HCT116 (cell line): ENCODE measurements around the gene KYAT1. TPM values are rescaled to one million over a fixed set of nuclear protein-coding genes. Genes with fewer than 3 reads are reported as not detected.
"Not testable (repeated sequence)": the region's sequence is repeated elsewhere in the genome, so short reads cannot be mapped to it uniquely, and the experiment has no call there.

Source experiments
- ATAC-seq: fragments of 200-7000 bp; cut with Tn5 transposase; 2 replicates; pipeline ENCODE4 v1.9.1; 2020; ENCODE audit warnings: mild to moderate bottlenecking, moderate library complexity
- BruUV-seq: library from RNA; stranded (reverse); fragments of 400-500 nt; replicated peaks from 2 replicates; lab custom pipeline; 2021; lab: Mats Ljungman, UMichigan
- CTCF ChIA-PET: fragments of 300-600 bp; sonication (Branson Sonifier 250); formaldehyde crosslinking; loops from one replicate; lab custom pipeline; 2021; ENCODE audit warnings: antibody characterized with exemption; lab: Charles Lee
- POLR2A ChIA-PET: fragments of 300-600, 350-600 bp; sonication (Branson Sonifier 250); formaldehyde crosslinking; loops from one replicate; lab custom pipeline; 2021; ENCODE audit warnings: antibody characterized with exemption; lab: Charles Lee
- RAD21 ChIA-PET, 2 experiments: fragments of 300-600 bp; sonication (Branson Sonifier 250); formaldehyde crosslinking; loops; one replicate each; lab custom pipeline; 2023; ENCODE audit warnings: low total read pairs in 2 of 2; ENCODE audit not compliant: uncharacterized antibody in 2 of 2, unreplicated experiment in 2 of 2, low non-redundant PET in 1 of 2; lab: Charles Lee
- DNase-seq: peaks from one replicate; pipeline ENCODE4 v3.0.0-alpha.2; 2010; ENCODE audit warnings: low read depth, low spot score
- H2AFZ ChIP-seq: fragments of 200-600 bp; shearing (Covaris generic), sonication (generic); 2 replicates; pipeline ENCODE4 v1.6.1; 2017; ENCODE audit warnings: low read depth, mixed run types, mixed read lengths, antibody characterized with exemption, low read length; ENCODE audit not compliant: poor library complexity, severe bottlenecking
- H3K27ac ChIP-seq: 2 replicates; pipeline ENCODE4 v1.5.1; 2012; ENCODE audit warnings: low read depth, low read length
- H3K27me3 ChIP-seq: fragments of 200-600 bp; sonication (generic); 2 replicates; pipeline ENCODE4 v1.6.1; 2016; ENCODE audit warnings: mixed run types, low read length, mixed read lengths; ENCODE audit not compliant: insufficient read depth
- H3K36me3 ChIP-seq, 2 experiments: fragments of 200-500 bp in 1 of 2; fragments of 200-600 bp in 1 of 2; sonication (Bioruptor generic) in 1 of 2; sonication (generic) in 1 of 2; 2 replicates each; pipeline versions ENCODE4 v1.5.1 to v1.6.1; 2014 to 2016; ENCODE audit warnings: low read length in 2 of 2, inconsistent platforms in 1 of 2, mixed read lengths in 1 of 2, mixed run types in 1 of 2; ENCODE audit not compliant: insufficient read depth in 2 of 2, control insufficient read depth in 1 of 2
- H3K4me1 ChIP-seq, 2 experiments: fragments of 200-600 bp in 1 of 2; sonication (generic) in 1 of 2; 2 replicates each; pipeline versions ENCODE4 v1.5.1 to v1.6.1; 2012 to 2017; ENCODE audit warnings: low read length in 2 of 2, inconsistent platforms in 1 of 2, mild to moderate bottlenecking in 1 of 2, mixed read lengths in 1 of 2, mixed run types in 1 of 2, moderate library complexity in 1 of 2; ENCODE audit not compliant: insufficient read depth in 2 of 2, control insufficient read depth in 1 of 2
- H3K4me2 ChIP-seq: fragments of 200-600 bp; sonication (generic); 2 replicates; pipeline ENCODE4 v1.6.1; 2017; ENCODE audit warnings: mixed run types, low read length, mixed read lengths
- H3K4me3 ChIP-seq, 2 experiments: fragments of 200-600 bp in 1 of 2; sonication (generic) in 1 of 2; replicated peaks in 1 of 2; 2 replicates each; pipeline ENCODE4 v1.5.1; 2011 to 2016; ENCODE audit warnings: low read length in 2 of 2, control low read depth in 1 of 2, low read depth in 1 of 2, mild to moderate bottlenecking in 1 of 2, mixed read lengths in 1 of 2, mixed run types in 1 of 2
- H3K79me2 ChIP-seq: fragments of 200-600 bp; sonication (generic); 2 replicates; pipeline ENCODE4 v1.6.1; 2017; ENCODE audit warnings: mild to moderate bottlenecking, mixed run types, low read length, moderate library complexity, mixed read lengths; ENCODE audit not compliant: insufficient read depth
- H3K9ac ChIP-seq: fragments of 200-600 bp; sonication (generic); 2 replicates; pipeline ENCODE4 v1.6.1; 2016; ENCODE audit warnings: low read length, mixed read lengths
- H3K9me2 ChIP-seq: fragments of 200-600 bp; sonication (generic), shearing (Covaris generic); 2 replicates; pipeline ENCODE4 v1.6.1; 2017; ENCODE audit warnings: mixed run types, mild to moderate bottlenecking, moderate library complexity; ENCODE audit not compliant: insufficient read depth
- H3K9me3 ChIP-seq, 2 experiments: fragments of 200-500 bp in 1 of 2; fragments of 200-600 bp in 1 of 2; sonication (Bioruptor generic) in 1 of 2; sonication (generic) in 1 of 2; 2 replicates each; pipeline ENCODE4 v1.6.1; 2014 to 2017; ENCODE audit warnings: low read length in 2 of 2, mixed read lengths in 2 of 2, inconsistent platforms in 1 of 2, low read depth in 1 of 2, mild to moderate bottlenecking in 1 of 2, mixed run types in 1 of 2, moderate library complexity in 1 of 2; ENCODE audit not compliant: control insufficient read depth in 1 of 2, insufficient read depth in 1 of 2
- H4K20me1 ChIP-seq: fragments of 200-600 bp; sonication (generic), shearing (Covaris generic); 2 replicates; pipeline ENCODE4 v1.6.1; 2017; ENCODE audit warnings: mixed run types, mild to moderate bottlenecking, moderate library complexity; ENCODE audit not compliant: insufficient read depth
- ATF3 ChIP-seq: IDR thresholded peaks from 2 replicates; pipeline ENCODE4 v1.6.1; 2012
- CBX3 ChIP-seq: IDR thresholded peaks from 2 replicates; pipeline ENCODE4 v1.6.1; 2012; ENCODE audit warnings: low read depth
- CTCF ChIP-seq, 3 experiments: fragments of 200-600 bp in 1 of 3; sonication (generic) in 1 of 3; IDR thresholded peaks in 2 of 3; conservative IDR thresholded peaks in 1 of 3; 2 replicates each; pipeline ENCODE4 v1.5.1; 2012 to 2017; ENCODE audit warnings: low read depth in 2 of 3, low read length in 2 of 3, antibody characterized with exemption in 1 of 3, borderline replicate concordance in 1 of 3, control low read depth in 1 of 3, mild to moderate bottlenecking in 1 of 3, mixed read lengths in 1 of 3, mixed run types in 1 of 3, moderate library complexity in 1 of 3; ENCODE audit not compliant: insufficient read depth in 1 of 3
- POLR2AphosphoS5 ChIP-seq: IDR thresholded peaks from 2 replicates; pipeline ENCODE4 v1.6.1; 2011; ENCODE audit warnings: mild to moderate bottlenecking, low read depth, low read length, moderate library complexity
- RAD21 ChIP-seq: IDR thresholded peaks from 2 replicates; pipeline ENCODE4 v1.6.1; 2012; ENCODE audit warnings: low read depth, mild to moderate bottlenecking
- YY1 ChIP-seq: IDR thresholded peaks from 2 replicates; pipeline ENCODE4 v1.6.1; 2011; ENCODE audit warnings: low read length, low read depth, moderate library complexity, mild to moderate bottlenecking; ENCODE audit not compliant: insufficient replicate concordance; ENCODE audit errors: extremely low read depth
- ZFX ChIP-seq: fragments of 450-650 bp; IDR thresholded peaks from 2 replicates; pipeline ENCODE4 v1.6.1; 2017
- intact Hi-C: fragments of 100-400 bp; cut with micrococcal nuclease; formaldehyde crosslinking; loops from 2 replicates; pipeline ENCODE4 v1.10.0; 2022
- total RNA-seq: library from RNA; stranded (reverse); gene quantifications from one replicate; pipeline ENCODE4 v1.2.1, GENCODE V29; 2021; ENCODE audit not compliant: unreplicated experiment
- TF ChIP-seq, protein P1 (sequence below): IDR thresholded peaks from 2 replicates; pipeline ENCODE4 v1.6.1; 2011; ENCODE audit warnings: mild to moderate bottlenecking, low read length, moderate library complexity; ENCODE audit not compliant: insufficient replicate concordance; ENCODE audit errors: extremely low read depth
- TF ChIP-seq, protein P2 (sequence below): IDR thresholded peaks from 2 replicates; pipeline ENCODE4 v1.6.1; 2012; ENCODE audit warnings: low read depth

KYAT1 gene
- total RNA-seq, 1 experiment from 2014 or later, result 10.1 TPM

GRCh38 chr9:128845186-128845931 lies 36.4 kb downstream of the KYAT1 start:
- no TSS peak for BruUV-seq
- intact Hi-C loops, result no loop called here
- DNase-seq, result no peak
- Histone ChIP-seq H3K9me3 (peaks cover 7 to 10% of the 10 kb centered on the region in 2 experiments; a peak in 2 of 4 replicates), H3K4me2 (no peak overlapping the region), H3K27me3 (no peaks in the 10 kb centered on the region), H2AFZ (no peak overlapping the region), H3K4me3 (no peak overlapping the region), H3K27ac (no peak overlapping the region), H3K79me2 (0 out of 2 replicates have a peak, but pooled peaks cover 4% of the 10 kb centered on the region), H4K20me1 (no peaks in the 10 kb centered on the region), H3K36me3 (no peaks in the 10 kb centered on the region), H3K9me2 (no peaks in the 10 kb centered on the region), H3K9ac (no peak overlapping the region), H3K4me1 (no peaks in the 10 kb centered on the region)
- RAD21 ChIA-PET, result interaction anchor here in 1 of 2 experiments (0.5 kb wide), 1 partner anchor 79 kb away, joined by 3 read pairs; no protein-coding TSS in a partner anchor
- CTCF ChIA-PET, result interaction anchor here (1.3 to 2.0 kb wide), 2 partner anchors 27 to 210 kb away, joined by 3 to 8 read pairs; partner anchors contain the start of gene ENDOG
- POLR2A ChIA-PET, result no interaction called here
- TF ChIP-seq, protein P1, sequence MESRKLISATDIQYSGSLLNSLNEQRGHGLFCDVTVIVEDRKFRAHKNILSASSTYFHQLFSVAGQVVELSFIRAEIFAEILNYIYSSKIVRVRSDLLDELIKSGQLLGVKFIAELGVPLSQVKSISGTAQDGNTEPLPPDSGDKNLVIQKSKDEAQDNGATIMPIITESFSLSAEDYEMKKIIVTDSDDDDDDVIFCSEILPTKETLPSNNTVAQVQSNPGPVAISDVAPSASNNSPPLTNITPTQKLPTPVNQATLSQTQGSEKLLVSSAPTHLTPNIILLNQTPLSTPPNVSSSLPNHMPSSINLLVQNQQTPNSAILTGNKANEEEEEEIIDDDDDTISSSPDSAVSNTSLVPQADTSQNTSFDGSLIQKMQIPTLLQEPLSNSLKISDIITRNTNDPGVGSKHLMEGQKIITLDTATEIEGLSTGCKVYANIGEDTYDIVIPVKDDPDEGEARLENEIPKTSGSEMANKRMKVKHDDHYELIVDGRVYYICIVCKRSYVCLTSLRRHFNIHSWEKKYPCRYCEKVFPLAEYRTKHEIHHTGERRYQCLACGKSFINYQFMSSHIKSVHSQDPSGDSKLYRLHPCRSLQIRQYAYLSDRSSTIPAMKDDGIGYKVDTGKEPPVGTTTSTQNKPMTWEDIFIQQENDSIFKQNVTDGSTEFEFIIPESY, result no peak
- TF ChIP-seq CBX3, result no peak
- no peak for TF ChIP-seq POLR2AphosphoS5
- TF ChIP-seq CTCF (IDR thresholded peaks at IDR 0.05 in 2 of 3, conservative IDR thresholded peaks at IDR 0.05 in 1 of 3; ENCODE audit: borderline replicate concordance in 1 of 3, insufficient read depth in 1 of 3, low read depth in 2 of 3, low read length in 2 of 3), result no peak
- TF ChIP-seq ATF3, result no peak
- no peak for TF ChIP-seq ZFX
- TF ChIP-seq, protein P2, sequence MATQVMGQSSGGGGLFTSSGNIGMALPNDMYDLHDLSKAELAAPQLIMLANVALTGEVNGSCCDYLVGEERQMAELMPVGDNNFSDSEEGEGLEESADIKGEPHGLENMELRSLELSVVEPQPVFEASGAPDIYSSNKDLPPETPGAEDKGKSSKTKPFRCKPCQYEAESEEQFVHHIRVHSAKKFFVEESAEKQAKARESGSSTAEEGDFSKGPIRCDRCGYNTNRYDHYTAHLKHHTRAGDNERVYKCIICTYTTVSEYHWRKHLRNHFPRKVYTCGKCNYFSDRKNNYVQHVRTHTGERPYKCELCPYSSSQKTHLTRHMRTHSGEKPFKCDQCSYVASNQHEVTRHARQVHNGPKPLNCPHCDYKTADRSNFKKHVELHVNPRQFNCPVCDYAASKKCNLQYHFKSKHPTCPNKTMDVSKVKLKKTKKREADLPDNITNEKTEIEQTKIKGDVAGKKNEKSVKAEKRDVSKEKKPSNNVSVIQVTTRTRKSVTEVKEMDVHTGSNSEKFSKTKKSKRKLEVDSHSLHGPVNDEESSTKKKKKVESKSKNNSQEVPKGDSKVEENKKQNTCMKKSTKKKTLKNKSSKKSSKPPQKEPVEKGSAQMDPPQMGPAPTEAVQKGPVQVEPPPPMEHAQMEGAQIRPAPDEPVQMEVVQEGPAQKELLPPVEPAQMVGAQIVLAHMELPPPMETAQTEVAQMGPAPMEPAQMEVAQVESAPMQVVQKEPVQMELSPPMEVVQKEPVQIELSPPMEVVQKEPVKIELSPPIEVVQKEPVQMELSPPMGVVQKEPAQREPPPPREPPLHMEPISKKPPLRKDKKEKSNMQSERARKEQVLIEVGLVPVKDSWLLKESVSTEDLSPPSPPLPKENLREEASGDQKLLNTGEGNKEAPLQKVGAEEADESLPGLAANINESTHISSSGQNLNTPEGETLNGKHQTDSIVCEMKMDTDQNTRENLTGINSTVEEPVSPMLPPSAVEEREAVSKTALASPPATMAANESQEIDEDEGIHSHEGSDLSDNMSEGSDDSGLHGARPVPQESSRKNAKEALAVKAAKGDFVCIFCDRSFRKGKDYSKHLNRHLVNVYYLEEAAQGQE, result no peak
- TF ChIP-seq YY1, result no peak
- TF ChIP-seq RAD21, result no peak
- ATAC-seq, result peak; percentile 65

GRCh38 chr9:128843171-128843570 lies 38.6 kb downstream of the KYAT1 start:
- H3K4me2 ChIP-seq, H3K36me3 ChIP-seq, RAD21 ChIA-PET, H3K9me2 ChIP-seq, H4K20me1 ChIP-seq, DNase-seq, H3K4me3 ChIP-seq, H3K9ac ChIP-seq, ATAC-seq, H3K27ac ChIP-seq, BruUV-seq, CTCF ChIA-PET, H2AFZ ChIP-seq, H3K79me2 ChIP-seq, H3K27me3 ChIP-seq, POLR2A ChIA-PET, intact Hi-C loops, H3K4me1 ChIP-seq, H3K9me3 ChIP-seq: not testable (repeated sequence)
